A549 (cell line): ENCODE data around the gene PITPNM2. TPM values are rescaled to one million over a fixed set of nuclear protein-coding genes. Genes with fewer than 3 reads are reported as not detected.

ENCODE experiments used
- ATAC-seq, 2 experiments: fragments of 200-7000 bp in 1 of 2; fragments of >200 bp in 1 of 2; cut with Nextera tagmentation in 1 of 2; cut with Tn5 transposase in 1 of 2; 3 replicates each; pipeline versions ENCODE4 v1.8.0 to v1.9.1; 2018 to 2020; ENCODE audit warnings: mild to moderate bottlenecking in 1 of 2, moderate library complexity in 1 of 2
- CTCF ChIA-PET: fragments of 300-600 bp; sonication (Branson Sonifier 250); formaldehyde crosslinking; extraction: SDS; loops from one replicate; lab custom pipeline; 2021; ENCODE audit warnings: antibody characterized with exemption, inconsistent platforms; lab: Yijun Ruan, JAX
- POLR2A ChIA-PET: fragments of 350-600 bp; formaldehyde crosslinking; extraction: SDS; loops from one replicate; lab custom pipeline; 2021; ENCODE audit warnings: antibody characterized with exemption, inconsistent platforms; lab: Yijun Ruan, JAX
- DNase-seq, 2 experiments: peaks; one replicate each; pipeline versions ENCODE4 v3.0.0 to v3.0.0-alpha.2; 2011 to 2016; ENCODE audit warnings: low read depth in 1 of 2, low spot score in 1 of 2
- FAIRE-seq: peaks from 2 replicates; lab custom pipeline; 2011; peaks lifted over from hg19 to GRCh38; lab: Jason Lieb, UNC
- H3K27ac ChIP-seq, 2 experiments: fragments of >200 bp; sonication (Bioruptor Twin); formaldehyde crosslinking; 3 replicates each; pipeline ENCODE4 v1.5.1; 2016 to 2017
- H3K4me1 ChIP-seq: fragments of >200 bp; sonication (Bioruptor Twin); formaldehyde crosslinking; 3 replicates; pipeline ENCODE4 v1.6.1; 2016
- H3K4me2 ChIP-seq: fragments of >200 bp; sonication (Bioruptor Twin); formaldehyde crosslinking; 3 replicates; pipeline ENCODE4 v1.6.1; 2016
- H3K4me3 ChIP-seq: fragments of >200 bp; sonication (Bioruptor Twin); formaldehyde crosslinking; 3 replicates; pipeline ENCODE4 v1.5.1; 2016
- H3K9me3 ChIP-seq: fragments of >200 bp; sonication (Bioruptor Twin); formaldehyde crosslinking; 3 replicates; pipeline ENCODE4 v1.6.1; 2016
- CHD4 ChIP-seq: fragments of 200-600 bp; sonication (generic); IDR thresholded peaks from 2 replicates; pipeline ENCODE4 v1.6.1; 2016; ENCODE audit warnings: antibody characterized with exemption, mild to moderate bottlenecking, borderline replicate concordance
- EP300 ChIP-seq, 2 experiments: fragments of >200 bp; sonication (Bioruptor Twin); formaldehyde crosslinking; IDR thresholded peaks; 2 replicates in 1 of 2; 3 replicates in 1 of 2; pipeline ENCODE4 v1.6.1; 2016 to 2017
- ESRRA ChIP-seq: fragments of 150-350 bp; IDR thresholded peaks from 2 replicates; pipeline ENCODE4 v1.6.1; 2014; ENCODE audit warnings: mild to moderate bottlenecking, low read length, borderline replicate concordance
- FOSL2 ChIP-seq, 2 experiments: fragments of 450-650 bp in 1 of 2; fragments of >200 bp in 1 of 2; sonication (Bioruptor Twin) in 1 of 2; formaldehyde crosslinking; IDR thresholded peaks; 2 replicates each; pipeline versions ENCODE4 v1.5.0 to v1.6.1; 2016 to 2020; ENCODE audit warnings: mild to moderate bottlenecking in 1 of 2, moderate library complexity in 1 of 2
- GATA3 ChIP-seq: IDR thresholded peaks from 2 replicates; pipeline ENCODE4 v1.6.1; 2012; ENCODE audit warnings: borderline replicate concordance
- HDAC2 ChIP-seq: fragments of 200-600 bp; sonication (generic); IDR thresholded peaks from 2 replicates; pipeline ENCODE4 v1.6.1; 2016
- HEYL ChIP-seq: fragments of 250-450 bp; sonication (Bioruptor Pico); IDR thresholded peaks from 2 replicates; pipeline ENCODE4 v1.8.0; 2021; ENCODE audit warnings: mild to moderate bottlenecking, moderate library complexity
- HOXA7 ChIP-seq: fragments of 250-450 bp; sonication (Bioruptor Pico); IDR thresholded peaks from 2 replicates; pipeline ENCODE4 v1.5.0; 2020; ENCODE audit warnings: mild to moderate bottlenecking, moderate library complexity
- HOXB5 ChIP-seq: fragments of 250-450 bp; sonication (Bioruptor Pico); IDR thresholded peaks from 2 replicates; pipeline ENCODE4 v1.5.0; 2020; ENCODE audit warnings: mild to moderate bottlenecking, moderate library complexity
- JUNB ChIP-seq: fragments of >200 bp; sonication (Bioruptor Twin); formaldehyde crosslinking; IDR thresholded peaks from 2 replicates; pipeline ENCODE4 v1.6.1; 2016
- MAFK ChIP-seq: fragments of 450-650 bp; IDR thresholded peaks from 2 replicates; pipeline ENCODE4 v1.6.1; 2014; ENCODE audit not compliant: partially characterized antibody
- MAZ ChIP-seq: fragments of 150-350 bp; IDR thresholded peaks from 2 replicates; pipeline ENCODE4 v1.6.1; 2014; ENCODE audit warnings: antibody characterized with exemption, low read depth, low read length, borderline replicate concordance
- MYC ChIP-seq: IDR thresholded peaks from 2 replicates; pipeline ENCODE4 v1.6.1; 2012; ENCODE audit warnings: mild to moderate bottlenecking, inconsistent platforms, low read length, improper control_type of control experiment, borderline replicate concordance
- NR3C1 ChIP-seq: fragments of >200 bp; sonication (Bioruptor Twin); formaldehyde crosslinking; IDR thresholded peaks from 3 replicates; pipeline ENCODE4 v1.6.1; 2017
- PHF8 ChIP-seq: fragments of 200-600 bp; sonication (generic); IDR thresholded peaks from 2 replicates; pipeline ENCODE4 v1.6.1; 2016; ENCODE audit warnings: low read depth, mild to moderate bottlenecking, antibody characterized with exemption, moderate library complexity, borderline replicate concordance
- POLR2A ChIP-seq: IDR thresholded peaks from 2 replicates; pipeline ENCODE4 v1.6.1; 2012; ENCODE audit warnings: mild to moderate bottlenecking, low read length
- POLR2AphosphoS2 ChIP-seq: conservative IDR thresholded peaks from 2 replicates; pipeline ENCODE4 v1.6.1; 2012; ENCODE audit warnings: low read length, improper control_type of control experiment, inconsistent platforms
- RAD21 ChIP-seq, 2 experiments: fragments of >200 bp in 1 of 2; sonication (Bioruptor Twin) in 1 of 2; formaldehyde crosslinking in 1 of 2; IDR thresholded peaks in 1 of 2; conservative IDR thresholded peaks in 1 of 2; 2 replicates in 1 of 2; 3 replicates in 1 of 2; pipeline ENCODE4 v1.6.1; 2012 to 2018; ENCODE audit warnings: inconsistent platforms in 1 of 2
- ZC3H11A ChIP-seq: fragments of 450-650 bp; IDR thresholded peaks from 2 replicates; pipeline ENCODE4 v1.6.1; 2014; ENCODE audit warnings: antibody characterized with exemption, mild to moderate bottlenecking
- ZSCAN20 ChIP-seq: fragments of 250-450 bp; sonication (Bioruptor Pico); IDR thresholded peaks from 2 replicates; pipeline ENCODE4 v1.8.0; 2022; ENCODE audit warnings: mild to moderate bottlenecking, moderate library complexity
- WGBS: methylation state at CpG from one replicate; pipeline ENCODE4 v1.1.6; 2017; ENCODE audit errors: missing lambda C conversion rate; 5-methylcytosine and 5-hydroxymethylcytosine counted together
- polyA plus RNA-seq, 4 experiments: library from polyadenylated mRNA; depleted of rRNA in 3 of 4; stranded (reverse); fragments of >200 nt; fragmentation: RNase III in 1 of 4; extraction: RNeasy Plus Mini Kit Qiagen cat#74134 plus additional on column Dnase treatment in 1 of 4; gene quantifications; 2 replicates in 3 of 4; 3 replicates in 1 of 4; pipeline ENCODE4 v1.2.3, GENCODE V29; 2011 to 2017
- TF ChIP-seq, protein P1 (sequence below): fragments of >200 bp; sonication (Bioruptor Twin); formaldehyde crosslinking; IDR thresholded peaks from 3 replicates; pipeline ENCODE4 v1.5.1; 2016
- TF ChIP-seq, protein P2 (sequence below): IDR thresholded peaks from 2 replicates; pipeline ENCODE4 v1.6.1; 2012
- TF ChIP-seq, protein P3 (sequence below): fragments of >200 bp; sonication (Bioruptor Twin); formaldehyde crosslinking; IDR thresholded peaks from 3 replicates; pipeline ENCODE4 v1.6.1; 2016
- TF ChIP-seq, protein P4 (sequence below): fragments of 450-650 bp; IDR thresholded peaks from 2 replicates; pipeline ENCODE4 v1.6.1; 2014; ENCODE audit warnings: antibody characterized with exemption
- TF ChIP-seq, protein P5 (sequence below): fragments of 200-600 bp; sonication (generic); IDR thresholded peaks from 2 replicates; pipeline ENCODE4 v1.6.1; 2016; ENCODE audit warnings: antibody characterized with exemption, mild to moderate bottlenecking, moderate library complexity
- TF ChIP-seq, protein P6 (sequence below): fragments of 150-350 bp; IDR thresholded peaks from 2 replicates; pipeline ENCODE4 v1.6.1; 2014; ENCODE audit warnings: low read depth, mild to moderate bottlenecking, low read length
- TF ChIP-seq, protein P7 (sequence below): IDR thresholded peaks from 2 replicates; pipeline ENCODE4 v1.6.1; 2012; ENCODE audit warnings: low read depth, borderline replicate concordance

PITPNM2 gene
- polyA plus RNA-seq, 2 of the 4 experiments (the other 2 are of a cell fraction), result 2.6 to 13.6 TPM

DNA sequence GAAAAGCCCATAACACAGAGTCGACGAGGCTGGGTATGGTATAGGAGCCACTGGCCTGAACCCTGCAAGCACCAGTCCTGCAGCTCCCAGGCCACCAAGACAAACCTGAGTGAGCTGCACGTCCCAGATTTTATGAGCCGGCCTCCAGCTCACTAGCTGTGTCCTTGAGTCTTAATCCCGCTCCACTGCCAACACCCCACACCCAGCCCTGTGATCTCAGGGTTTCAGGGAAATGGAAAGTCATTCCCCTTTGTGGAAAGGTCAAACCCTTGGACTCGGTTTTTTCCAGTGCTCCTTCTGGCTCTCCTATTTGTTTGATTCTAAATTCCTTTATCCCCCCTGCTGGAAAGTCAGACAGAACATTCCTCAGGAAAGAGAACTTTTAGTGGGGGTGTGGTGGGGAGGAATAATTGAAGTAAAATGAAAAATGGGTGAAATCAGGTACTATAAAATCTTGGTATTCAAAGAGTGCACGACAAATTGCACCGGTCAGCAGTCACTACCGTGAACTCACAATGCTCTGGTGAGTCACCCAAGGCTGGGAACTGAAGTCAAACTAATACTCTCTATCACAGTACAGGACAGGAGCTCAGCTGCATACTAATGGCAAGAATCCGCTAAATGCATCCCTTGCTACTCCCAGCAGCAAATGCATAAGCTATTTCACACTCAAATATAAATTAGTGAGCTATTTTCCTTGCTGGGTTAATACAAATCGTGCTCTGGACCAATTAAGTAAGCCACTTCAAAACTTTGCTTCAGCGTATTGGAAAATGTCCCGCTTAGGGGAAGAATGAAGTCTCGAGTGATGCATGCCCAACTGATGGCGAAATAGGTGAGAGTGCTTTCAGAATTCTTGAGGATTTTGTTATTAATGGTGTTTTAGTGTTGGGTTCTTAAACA, 9.0 kb downstream of the PITPNM2 start:
- no peak for FAIRE-seq
- 22% methylated on average over 15 of the region's 15 CpGs for WGBS
- Histone ChIP-seq H3K9me3 (no peaks in the 10 kb centered on the region), H3K4me3 (peak overlapping the region; percentile 10; the same call in 1 of the 3 replicates), H3K4me2 (peak overlapping the region; percentile 66), H3K4me1 (peaks cover 51% of the 10 kb centered on the region), H3K27ac (peak overlapping the region; percentile 89 to 91)
- peak in 1 of 2 experiments; percentile 80 for DNase-seq
- peak; percentile 79 to 86 for ATAC-seq
- ChIA-PET POLR2A (interaction anchor here (0.7 to 2.4 kb wide), 3 partner anchors 15 to 91 kb away, joined by 3 to 13 read pairs (median 4); partner anchors contain the start of genes MPHOSPH9 and MTRFR), CTCF (interaction anchor here (0.8 to 8.4 kb wide), 5 partner anchors 13 to 99 kb away, joined by 3 to 48 read pairs (median 5); no protein-coding TSS in a partner anchor)
- TF ChIP-seq POLR2A, result no peak
- TF ChIP-seq, protein P1, sequence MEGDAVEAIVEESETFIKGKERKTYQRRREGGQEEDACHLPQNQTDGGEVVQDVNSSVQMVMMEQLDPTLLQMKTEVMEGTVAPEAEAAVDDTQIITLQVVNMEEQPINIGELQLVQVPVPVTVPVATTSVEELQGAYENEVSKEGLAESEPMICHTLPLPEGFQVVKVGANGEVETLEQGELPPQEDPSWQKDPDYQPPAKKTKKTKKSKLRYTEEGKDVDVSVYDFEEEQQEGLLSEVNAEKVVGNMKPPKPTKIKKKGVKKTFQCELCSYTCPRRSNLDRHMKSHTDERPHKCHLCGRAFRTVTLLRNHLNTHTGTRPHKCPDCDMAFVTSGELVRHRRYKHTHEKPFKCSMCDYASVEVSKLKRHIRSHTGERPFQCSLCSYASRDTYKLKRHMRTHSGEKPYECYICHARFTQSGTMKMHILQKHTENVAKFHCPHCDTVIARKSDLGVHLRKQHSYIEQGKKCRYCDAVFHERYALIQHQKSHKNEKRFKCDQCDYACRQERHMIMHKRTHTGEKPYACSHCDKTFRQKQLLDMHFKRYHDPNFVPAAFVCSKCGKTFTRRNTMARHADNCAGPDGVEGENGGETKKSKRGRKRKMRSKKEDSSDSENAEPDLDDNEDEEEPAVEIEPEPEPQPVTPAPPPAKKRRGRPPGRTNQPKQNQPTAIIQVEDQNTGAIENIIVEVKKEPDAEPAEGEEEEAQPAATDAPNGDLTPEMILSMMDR, result no peak
- no peak for TF ChIP-seq CHD4
- no peak for TF ChIP-seq PHF8
- TF ChIP-seq ZSCAN20 (CRISPR knock-in tag), result no peak
- TF ChIP-seq MYC, result 0 out of 2 replicates have a peak, but pooled peaks have one; percentile 3
- TF ChIP-seq POLR2AphosphoS2, result no peak
- TF ChIP-seq, protein P2, sequence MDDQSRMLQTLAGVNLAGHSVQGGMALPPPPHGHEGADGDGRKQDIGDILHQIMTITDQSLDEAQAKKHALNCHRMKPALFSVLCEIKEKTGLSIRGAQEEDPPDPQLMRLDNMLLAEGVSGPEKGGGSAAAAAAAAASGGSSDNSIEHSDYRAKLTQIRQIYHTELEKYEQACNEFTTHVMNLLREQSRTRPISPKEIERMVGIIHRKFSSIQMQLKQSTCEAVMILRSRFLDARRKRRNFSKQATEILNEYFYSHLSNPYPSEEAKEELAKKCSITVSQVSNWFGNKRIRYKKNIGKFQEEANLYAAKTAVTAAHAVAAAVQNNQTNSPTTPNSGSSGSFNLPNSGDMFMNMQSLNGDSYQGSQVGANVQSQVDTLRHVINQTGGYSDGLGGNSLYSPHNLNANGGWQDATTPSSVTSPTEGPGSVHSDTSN, result 0 out of 2 replicates have a peak, but pooled peaks have one; percentile 7
- TF ChIP-seq HOXB5 (CRISPR knock-in tag), result no peak
- peak in 1 of 2 experiments; percentile 66; a peak in 2 of 5 replicates for TF ChIP-seq EP300 (IDR thresholded peaks at IDR 0.05)
- TF ChIP-seq, protein P3, sequence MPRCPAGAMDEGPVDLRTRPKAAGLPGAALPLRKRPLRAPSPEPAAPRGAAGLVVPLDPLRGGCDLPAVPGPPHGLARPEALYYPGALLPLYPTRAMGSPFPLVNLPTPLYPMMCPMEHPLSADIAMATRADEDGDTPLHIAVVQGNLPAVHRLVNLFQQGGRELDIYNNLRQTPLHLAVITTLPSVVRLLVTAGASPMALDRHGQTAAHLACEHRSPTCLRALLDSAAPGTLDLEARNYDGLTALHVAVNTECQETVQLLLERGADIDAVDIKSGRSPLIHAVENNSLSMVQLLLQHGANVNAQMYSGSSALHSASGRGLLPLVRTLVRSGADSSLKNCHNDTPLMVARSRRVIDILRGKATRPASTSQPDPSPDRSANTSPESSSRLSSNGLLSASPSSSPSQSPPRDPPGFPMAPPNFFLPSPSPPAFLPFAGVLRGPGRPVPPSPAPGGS, result no peak
- peak in 1 of 2 experiments; percentile 30; a peak in 2 of 5 replicates for TF ChIP-seq RAD21 (conservative IDR thresholded peaks at IDR 0.05 in 1 of 2, IDR thresholded peaks at IDR 0.05 in 1 of 2)
- TF ChIP-seq JUNB, result peak; percentile 48; the same call in 1 of the 2 replicates
- TF ChIP-seq MAFK, result peak; percentile 99
- TF ChIP-seq ZC3H11A, result no peak
- TF ChIP-seq HEYL (CRISPR knock-in tag), result no peak
- TF ChIP-seq, protein P4, sequence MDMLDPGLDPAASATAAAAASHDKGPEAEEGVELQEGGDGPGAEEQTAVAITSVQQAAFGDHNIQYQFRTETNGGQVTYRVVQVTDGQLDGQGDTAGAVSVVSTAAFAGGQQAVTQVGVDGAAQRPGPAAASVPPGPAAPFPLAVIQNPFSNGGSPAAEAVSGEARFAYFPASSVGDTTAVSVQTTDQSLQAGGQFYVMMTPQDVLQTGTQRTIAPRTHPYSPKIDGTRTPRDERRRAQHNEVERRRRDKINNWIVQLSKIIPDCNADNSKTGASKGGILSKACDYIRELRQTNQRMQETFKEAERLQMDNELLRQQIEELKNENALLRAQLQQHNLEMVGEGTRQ, result no peak
- peak; percentile 59; the same call in 1 of the 2 replicates for TF ChIP-seq GATA3
- TF ChIP-seq, protein P5, sequence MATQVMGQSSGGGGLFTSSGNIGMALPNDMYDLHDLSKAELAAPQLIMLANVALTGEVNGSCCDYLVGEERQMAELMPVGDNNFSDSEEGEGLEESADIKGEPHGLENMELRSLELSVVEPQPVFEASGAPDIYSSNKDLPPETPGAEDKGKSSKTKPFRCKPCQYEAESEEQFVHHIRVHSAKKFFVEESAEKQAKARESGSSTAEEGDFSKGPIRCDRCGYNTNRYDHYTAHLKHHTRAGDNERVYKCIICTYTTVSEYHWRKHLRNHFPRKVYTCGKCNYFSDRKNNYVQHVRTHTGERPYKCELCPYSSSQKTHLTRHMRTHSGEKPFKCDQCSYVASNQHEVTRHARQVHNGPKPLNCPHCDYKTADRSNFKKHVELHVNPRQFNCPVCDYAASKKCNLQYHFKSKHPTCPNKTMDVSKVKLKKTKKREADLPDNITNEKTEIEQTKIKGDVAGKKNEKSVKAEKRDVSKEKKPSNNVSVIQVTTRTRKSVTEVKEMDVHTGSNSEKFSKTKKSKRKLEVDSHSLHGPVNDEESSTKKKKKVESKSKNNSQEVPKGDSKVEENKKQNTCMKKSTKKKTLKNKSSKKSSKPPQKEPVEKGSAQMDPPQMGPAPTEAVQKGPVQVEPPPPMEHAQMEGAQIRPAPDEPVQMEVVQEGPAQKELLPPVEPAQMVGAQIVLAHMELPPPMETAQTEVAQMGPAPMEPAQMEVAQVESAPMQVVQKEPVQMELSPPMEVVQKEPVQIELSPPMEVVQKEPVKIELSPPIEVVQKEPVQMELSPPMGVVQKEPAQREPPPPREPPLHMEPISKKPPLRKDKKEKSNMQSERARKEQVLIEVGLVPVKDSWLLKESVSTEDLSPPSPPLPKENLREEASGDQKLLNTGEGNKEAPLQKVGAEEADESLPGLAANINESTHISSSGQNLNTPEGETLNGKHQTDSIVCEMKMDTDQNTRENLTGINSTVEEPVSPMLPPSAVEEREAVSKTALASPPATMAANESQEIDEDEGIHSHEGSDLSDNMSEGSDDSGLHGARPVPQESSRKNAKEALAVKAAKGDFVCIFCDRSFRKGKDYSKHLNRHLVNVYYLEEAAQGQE, result no peak
- TF ChIP-seq, protein P6, sequence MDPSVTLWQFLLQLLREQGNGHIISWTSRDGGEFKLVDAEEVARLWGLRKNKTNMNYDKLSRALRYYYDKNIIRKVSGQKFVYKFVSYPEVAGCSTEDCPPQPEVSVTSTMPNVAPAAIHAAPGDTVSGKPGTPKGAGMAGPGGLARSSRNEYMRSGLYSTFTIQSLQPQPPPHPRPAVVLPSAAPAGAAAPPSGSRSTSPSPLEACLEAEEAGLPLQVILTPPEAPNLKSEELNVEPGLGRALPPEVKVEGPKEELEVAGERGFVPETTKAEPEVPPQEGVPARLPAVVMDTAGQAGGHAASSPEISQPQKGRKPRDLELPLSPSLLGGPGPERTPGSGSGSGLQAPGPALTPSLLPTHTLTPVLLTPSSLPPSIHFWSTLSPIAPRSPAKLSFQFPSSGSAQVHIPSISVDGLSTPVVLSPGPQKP, result no peak
- no peak for TF ChIP-seq HOXA7 (CRISPR knock-in tag)
- TF ChIP-seq, protein P7, sequence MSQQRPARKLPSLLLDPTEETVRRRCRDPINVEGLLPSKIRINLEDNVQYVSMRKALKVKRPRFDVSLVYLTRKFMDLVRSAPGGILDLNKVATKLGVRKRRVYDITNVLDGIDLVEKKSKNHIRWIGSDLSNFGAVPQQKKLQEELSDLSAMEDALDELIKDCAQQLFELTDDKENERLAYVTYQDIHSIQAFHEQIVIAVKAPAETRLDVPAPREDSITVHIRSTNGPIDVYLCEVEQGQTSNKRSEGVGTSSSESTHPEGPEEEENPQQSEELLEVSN, result peak; percentile 30; the same call in 1 of the 2 replicates
- no peak for TF ChIP-seq MAZ
- TF ChIP-seq FOSL2 (IDR thresholded peaks at IDR 0.05), result peak; percentile 46; the same call in 1 of the 2 replicates
- TF ChIP-seq FOSL2 (CRISPR knock-in tag; IDR thresholded peaks at IDR 0.05), result peak; percentile 86
- TF ChIP-seq NR3C1, result no peak
- TF ChIP-seq HDAC2, result no peak
- peak; percentile 86 for TF ChIP-seq ESRRA
